GM18861 (cell line): ENCODE results near the gene CKMT1A.
"Not testable (repeated sequence)": the region's sequence is repeated elsewhere in the genome, so short reads cannot be mapped to it uniquely, and the experiment has no call there.

Experiments
- ATAC-seq: cut with Tn5 transposase; IDR thresholded peaks from one replicate; pipeline ENCODE4 v1.9.1; 2021; ENCODE audit not compliant: unreplicated experiment

Gene CKMT1A

GRCh38 chr15:43746903-43747309 lies 53.2 kb downstream of the CKMT1A start:
- ATAC-seq = not testable (repeated sequence)

- no peak for ATAC-seq
Observed at GRCh38 chr15:43748376-43748775, 54.7 kb downstream of the CKMT1A start.
